K562 (cell line): ENCODE data around the gene OXA1L. TPM values are rescaled to one million over a fixed set of nuclear protein-coding genes. Genes with fewer than 3 reads are reported as not detected.
A peak's percentile ranks its signal among the peaks of the same experiment; 100 is the strongest.

Experiments used
- ARID1B ChIP-seq: fragments of 450-650 bp; IDR thresholded peaks from 2 replicates; pipeline ENCODE4 v1.6.1; 2016; ENCODE audit warnings: antibody characterized with exemption, mild to moderate bottlenecking, inconsistent platforms
- BRD4 ChIP-seq: fragments of 200-600 bp; sonication (generic); IDR thresholded peaks from 2 replicates; pipeline ENCODE4 v1.6.1; 2017; ENCODE audit warnings: inconsistent platforms
- DACH1 ChIP-seq: fragments of 450-650 bp; IDR thresholded peaks from 2 replicates; pipeline ENCODE4 v1.6.1; 2018; ENCODE audit not compliant: partially characterized antibody
- DPF2 ChIP-seq: fragments of 450-650 bp; IDR thresholded peaks from 2 replicates; pipeline ENCODE4 v1.6.1; 2016
- GTF3C2 ChIP-seq: IDR thresholded peaks from 3 replicates; pipeline ENCODE4 v1.6.1; 2011; ENCODE audit warnings: borderline replicate concordance, mild to moderate bottlenecking, moderate library complexity; ENCODE audit not compliant: insufficient read length; ENCODE audit errors: extremely low read depth
- HMG20B ChIP-seq: fragments of 250-450 bp; sonication (Bioruptor Pico); IDR thresholded peaks from 2 replicates; pipeline ENCODE4 v1.5.0; 2021; ENCODE audit warnings: mild to moderate bottlenecking
- NFXL1 ChIP-seq: fragments of 450-650 bp; formaldehyde crosslinking; IDR thresholded peaks from 2 replicates; pipeline ENCODE4 v1.4.0; 2021; ENCODE audit warnings: mild to moderate bottlenecking
- NUFIP1 ChIP-seq: fragments of 450-650 bp; IDR thresholded peaks from 2 replicates; pipeline ENCODE4 v1.6.1; 2018; ENCODE audit not compliant: partially characterized antibody
- REST ChIP-seq, 2 experiments: fragments of 450-650 bp; formaldehyde crosslinking in 1 of 2; IDR thresholded peaks; 2 replicates each; pipeline versions ENCODE4 v1.4.0 to v1.6.1; 2014 to 2020; ENCODE audit warnings: mild to moderate bottlenecking in 2 of 2, borderline replicate concordance in 1 of 2, low read depth in 1 of 2
- polyA plus RNA-seq, 8 experiments: library from polyadenylated mRNA; depleted of rRNA in 4 of 8; stranded (reverse) in 5 of 8; unstranded in 3 of 8; fragments of >200 nt; fragmentation: Nextera tagmentation in 2 of 8; fragmentation: Illumina TruSeq in 1 of 8; extraction: Ambion mirVana in 2 of 8; extraction: Trizol in 1 of 8; gene quantifications; 2 replicates each; pipeline versions ENCODE4 v1.2.1 to v1.2.3, GENCODE V29; 2011 to 2014; ENCODE audit warnings: inconsistent platforms in 1 of 8, missing spikeins in 1 of 8
- total RNA-seq, 7 experiments: library from RNA; depleted of rRNA in 6 of 7; stranded (reverse); fragments of >200 nt in 6 of 7; fragmentation: Illumina TruSeq in 2 of 7; extraction: Trizol in 2 of 7; gene quantifications; 2 replicates each; pipeline versions ENCODE4 v1.2.1 to v1.2.3, GENCODE V29; 2011 to 2021; ENCODE audit warnings: low replicate concordance in 1 of 7
- TF ChIP-seq, protein P1 (sequence below): sonication (generic); formaldehyde crosslinking; IDR thresholded peaks from 2 replicates; pipeline ENCODE4 v1.8.1; 2023; ENCODE audit warnings: mild to moderate bottlenecking, missing genetic modification reagents
- TF ChIP-seq, protein P2 (sequence below): fragments of 450-650 bp; IDR thresholded peaks from 2 replicates; pipeline ENCODE4 v1.6.1; 2017; ENCODE audit warnings: antibody characterized with exemption, mild to moderate bottlenecking

OXA1L gene
- total and polyA plus RNA-seq, 9 of the 15 experiments (the other 6 are each of a cell fraction or from before 2014, with no cell fraction given), result 100 to 204 (median 145) TPM

- TF ChIP-seq REST (IDR thresholded peaks at IDR 0.05; ENCODE audit: borderline replicate concordance), result 0 out of 2 replicates have a peak, but pooled peaks have one; percentile 7
- TF ChIP-seq REST (CRISPR knock-in tag; IDR thresholded peaks at IDR 0.05; ENCODE audit: low read depth), result no peak
- TF ChIP-seq, protein P1, sequence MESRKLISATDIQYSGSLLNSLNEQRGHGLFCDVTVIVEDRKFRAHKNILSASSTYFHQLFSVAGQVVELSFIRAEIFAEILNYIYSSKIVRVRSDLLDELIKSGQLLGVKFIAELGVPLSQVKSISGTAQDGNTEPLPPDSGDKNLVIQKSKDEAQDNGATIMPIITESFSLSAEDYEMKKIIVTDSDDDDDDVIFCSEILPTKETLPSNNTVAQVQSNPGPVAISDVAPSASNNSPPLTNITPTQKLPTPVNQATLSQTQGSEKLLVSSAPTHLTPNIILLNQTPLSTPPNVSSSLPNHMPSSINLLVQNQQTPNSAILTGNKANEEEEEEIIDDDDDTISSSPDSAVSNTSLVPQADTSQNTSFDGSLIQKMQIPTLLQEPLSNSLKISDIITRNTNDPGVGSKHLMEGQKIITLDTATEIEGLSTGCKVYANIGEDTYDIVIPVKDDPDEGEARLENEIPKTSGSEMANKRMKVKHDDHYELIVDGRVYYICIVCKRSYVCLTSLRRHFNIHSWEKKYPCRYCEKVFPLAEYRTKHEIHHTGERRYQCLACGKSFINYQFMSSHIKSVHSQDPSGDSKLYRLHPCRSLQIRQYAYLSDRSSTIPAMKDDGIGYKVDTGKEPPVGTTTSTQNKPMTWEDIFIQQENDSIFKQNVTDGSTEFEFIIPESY (CRISPR knock-in tag), result no peak
- peak; percentile 48; the same call in 1 of the 2 replicates for TF ChIP-seq ARID1B
- TF ChIP-seq NFXL1, result no peak
- no peak for TF ChIP-seq GTF3C2
- no peak for TF ChIP-seq HMG20B (CRISPR knock-in tag)
- TF ChIP-seq, protein P2, sequence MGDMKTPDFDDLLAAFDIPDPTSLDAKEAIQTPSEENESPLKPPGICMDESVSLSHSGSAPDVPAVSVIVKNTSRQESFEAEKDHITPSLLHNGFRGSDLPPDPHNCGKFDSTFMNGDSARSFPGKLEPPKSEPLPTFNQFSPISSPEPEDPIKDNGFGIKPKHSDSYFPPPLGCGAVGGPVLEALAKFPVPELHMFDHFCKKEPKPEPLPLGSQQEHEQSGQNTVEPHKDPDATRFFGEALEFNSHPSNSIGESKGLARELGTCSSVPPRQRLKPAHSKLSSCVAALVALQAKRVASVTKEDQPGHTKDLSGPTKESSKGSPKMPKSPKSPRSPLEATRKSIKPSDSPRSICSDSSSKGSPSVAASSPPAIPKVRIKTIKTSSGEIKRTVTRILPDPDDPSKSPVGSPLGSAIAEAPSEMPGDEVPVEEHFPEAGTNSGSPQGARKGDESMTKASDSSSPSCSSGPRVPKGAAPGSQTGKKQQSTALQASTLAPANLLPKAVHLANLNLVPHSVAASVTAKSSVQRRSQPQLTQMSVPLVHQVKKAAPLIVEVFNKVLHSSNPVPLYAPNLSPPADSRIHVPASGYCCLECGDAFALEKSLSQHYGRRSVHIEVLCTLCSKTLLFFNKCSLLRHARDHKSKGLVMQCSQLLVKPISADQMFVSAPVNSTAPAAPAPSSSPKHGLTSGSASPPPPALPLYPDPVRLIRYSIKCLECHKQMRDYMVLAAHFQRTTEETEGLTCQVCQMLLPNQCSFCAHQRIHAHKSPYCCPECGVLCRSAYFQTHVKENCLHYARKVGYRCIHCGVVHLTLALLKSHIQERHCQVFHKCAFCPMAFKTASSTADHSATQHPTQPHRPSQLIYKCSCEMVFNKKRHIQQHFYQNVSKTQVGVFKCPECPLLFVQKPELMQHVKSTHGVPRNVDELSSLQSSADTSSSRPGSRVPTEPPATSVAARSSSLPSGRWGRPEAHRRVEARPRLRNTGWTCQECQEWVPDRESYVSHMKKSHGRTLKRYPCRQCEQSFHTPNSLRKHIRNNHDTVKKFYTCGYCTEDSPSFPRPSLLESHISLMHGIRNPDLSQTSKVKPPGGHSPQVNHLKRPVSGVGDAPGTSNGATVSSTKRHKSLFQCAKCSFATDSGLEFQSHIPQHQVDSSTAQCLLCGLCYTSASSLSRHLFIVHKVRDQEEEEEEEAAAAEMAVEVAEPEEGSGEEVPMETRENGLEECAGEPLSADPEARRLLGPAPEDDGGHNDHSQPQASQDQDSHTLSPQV, result no peak
- TF ChIP-seq NUFIP1, result no peak
- TF ChIP-seq BRD4, result no peak
- no peak for TF ChIP-seq DACH1
- peak; percentile 59 for TF ChIP-seq DPF2
Measured at GRCh38 chr14:22748631-22749068, 17.8 kb upstream of the OXA1L start (continued).
